ENCODE data around the gene MRTFB.

DNA sequence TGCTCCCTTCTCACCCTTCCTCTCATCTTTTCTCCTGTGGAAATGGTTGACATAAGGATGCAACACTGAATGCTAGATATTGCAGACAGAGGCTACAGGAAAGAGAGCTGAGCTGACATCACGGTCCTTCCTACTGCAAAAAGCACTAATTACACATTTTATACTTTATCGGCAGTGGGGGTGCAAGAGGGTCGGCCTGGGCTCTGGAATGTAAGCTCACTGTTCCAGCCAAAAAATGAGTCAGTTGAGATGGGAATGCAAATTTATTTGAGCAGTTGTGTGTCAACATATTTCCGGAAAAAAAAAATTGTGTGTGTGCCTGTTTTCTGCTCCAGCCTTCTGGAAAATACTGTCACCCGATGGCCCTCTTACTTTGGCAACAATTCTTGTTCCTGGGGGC is 14.1 kb upstream of the MRTFB start:
- TF ChIP-seq, protein P1, sequence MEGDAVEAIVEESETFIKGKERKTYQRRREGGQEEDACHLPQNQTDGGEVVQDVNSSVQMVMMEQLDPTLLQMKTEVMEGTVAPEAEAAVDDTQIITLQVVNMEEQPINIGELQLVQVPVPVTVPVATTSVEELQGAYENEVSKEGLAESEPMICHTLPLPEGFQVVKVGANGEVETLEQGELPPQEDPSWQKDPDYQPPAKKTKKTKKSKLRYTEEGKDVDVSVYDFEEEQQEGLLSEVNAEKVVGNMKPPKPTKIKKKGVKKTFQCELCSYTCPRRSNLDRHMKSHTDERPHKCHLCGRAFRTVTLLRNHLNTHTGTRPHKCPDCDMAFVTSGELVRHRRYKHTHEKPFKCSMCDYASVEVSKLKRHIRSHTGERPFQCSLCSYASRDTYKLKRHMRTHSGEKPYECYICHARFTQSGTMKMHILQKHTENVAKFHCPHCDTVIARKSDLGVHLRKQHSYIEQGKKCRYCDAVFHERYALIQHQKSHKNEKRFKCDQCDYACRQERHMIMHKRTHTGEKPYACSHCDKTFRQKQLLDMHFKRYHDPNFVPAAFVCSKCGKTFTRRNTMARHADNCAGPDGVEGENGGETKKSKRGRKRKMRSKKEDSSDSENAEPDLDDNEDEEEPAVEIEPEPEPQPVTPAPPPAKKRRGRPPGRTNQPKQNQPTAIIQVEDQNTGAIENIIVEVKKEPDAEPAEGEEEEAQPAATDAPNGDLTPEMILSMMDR (IDR thresholded peaks at IDR 0.05) = no peak
- TF ChIP-seq EP300 (IDR thresholded peaks at IDR 0.05) (no peak), POLR2A (IDR thresholded peaks at IDR 0.05) (no peak), POLR2AphosphoS5 (IDR thresholded peaks at IDR 0.05) (no peak)

Measured in stomach (tissue), 4 donors.